Testis (tissue), 3 donors: ENCODE measurements around the gene ANKRD44. TPM values are rescaled to one million over a fixed set of nuclear protein-coding genes. Genes with fewer than 3 reads are reported as not detected.
A peak's percentile ranks its signal among the peaks of the same experiment; 100 is the strongest.

ENCODE experiments used
- DNase-seq: peaks from one replicate; pipeline ENCODE4 v3.0.0-alpha.2; 2019
- H3K27ac ChIP-seq, 2 donors: fragments of 200-600 bp; sonication (generic); one replicate each; pipeline ENCODE4 v1.5.1; 2019
- H3K27me3 ChIP-seq: fragments of 200-600 bp; sonication (generic); one replicate; pipeline ENCODE4 v1.5.1; 2019
- H3K36me3 ChIP-seq: fragments of 200-600 bp; sonication (generic); one replicate; pipeline ENCODE4 v1.5.1; 2017; ENCODE audit warnings: low read depth; ENCODE audit errors: missing control alignments
- H3K4me1 ChIP-seq: fragments of 200-600 bp; sonication (generic); one replicate; pipeline ENCODE4 v1.5.1; 2019
- H3K4me3 ChIP-seq, 2 donors: fragments of 200-600 bp; sonication (generic); one replicate each; pipeline ENCODE4 v1.5.1; 2017 to 2019
- H3K9me3 ChIP-seq: fragments of 200-600 bp; sonication (generic); one replicate; pipeline ENCODE4 v1.5.1; 2017
- CTCF ChIP-seq, 3 experiments: fragments of 450-650 bp in 2 of 3; fragments of 200-600 bp in 1 of 3; sonication (generic) in 1 of 3; IDR thresholded peaks; one replicate each; pipeline ENCODE4 v1.5.1; 2016 to 2019; ENCODE audit warnings: antibody characterized with exemption in 3 of 3, mild to moderate bottlenecking in 2 of 3, moderate library complexity in 1 of 3
- POLR2A ChIP-seq: fragments of 450-650 bp; IDR thresholded peaks from one replicate; pipeline ENCODE4 v1.6.1; 2017; ENCODE audit warnings: antibody characterized with exemption, mild to moderate bottlenecking, moderate library complexity
- WGBS, 2 donors: methylation state at CpG; one replicate each; pipeline ENCODE4 v1.1.5; 2018; 5-methylcytosine and 5-hydroxymethylcytosine counted together
- intact Hi-C: fragments of 100-400 bp; cut with DNase I; formaldehyde crosslinking; loops from one replicate; pipeline ENCODE4 v1.15.1; 2023; ENCODE audit warnings: low total_unique reads
- polyA plus RNA-seq: library from polyadenylated mRNA; stranded (reverse); fragments of 350-450 nt; fragmentation: Illumina TruSeq; extraction: RNeasy Lipid Tissue Mini Kit (QIAGEN cat#74804); gene quantifications from one replicate; pipeline ENCODE4 v1.2.3, GENCODE V29; 2014; ENCODE audit warnings: low read depth, low replicate concordance; ENCODE audit not compliant: insufficient read depth
- total RNA-seq, 2 donors: library from RNA; depleted of rRNA; stranded (reverse); fragments of >200 nt; gene quantifications; one replicate each; pipeline ENCODE4 v1.2.3, GENCODE V29; 2016

ANKRD44 gene
- total and polyA plus RNA-seq, 3 donors from 2014 or later = 11.2 to 14.5 (median 11.5) TPM

- H3K4me1 ChIP-seq = no peaks in the 10 kb centered on the region
- WGBS, 2 donors = 83 to 88% methylated on average over 6 of the region's 6 CpGs
- no peak overlapping the region for H3K27ac ChIP-seq
- H3K27me3 ChIP-seq = no peaks in the 10 kb centered on the region
- no peaks in the 10 kb centered on the region for H3K36me3 ChIP-seq
- DNase-seq = no peak
- no peak for TF ChIP-seq POLR2A
- TF ChIP-seq CTCF (IDR thresholded peaks at IDR 0.05) = no peak
- no peak overlapping the region for H3K4me3 ChIP-seq
- intact Hi-C loops = no loop called here
- no peaks in the 10 kb centered on the region for H3K9me3 ChIP-seq
Measured at GRCh38 chr2:197121756-197122385, 188.7 kb downstream of the ANKRD44 start.

GRCh38 chr2:197121255-197121654 is 189.3 kb downstream of the ANKRD44 start:
- TF ChIP-seq POLR2A (no peak), CTCF (IDR thresholded peaks at IDR 0.05) (no peak)
- no peak overlapping the region for H3K27ac ChIP-seq
- intact Hi-C loops = no loop called here
- no peaks in the 10 kb centered on the region for H3K9me3 ChIP-seq
- H3K27me3 ChIP-seq = no peaks in the 10 kb centered on the region
- no peak overlapping the region for H3K4me3 ChIP-seq
- H3K4me1 ChIP-seq = no peaks in the 10 kb centered on the region
- no peak for DNase-seq
- H3K36me3 ChIP-seq = no peaks in the 10 kb centered on the region
- 91 to 97% methylated on average over 8 of the region's 8 CpGs for WGBS, 2 donors

- no peaks in the 10 kb centered on the region for H3K27me3 ChIP-seq
- H3K27ac ChIP-seq = no peak overlapping the region
- no peak overlapping the region for H3K4me3 ChIP-seq
- H3K9me3 ChIP-seq = no peaks in the 10 kb centered on the region
- intact Hi-C loops = no loop called here
- H3K36me3 ChIP-seq = no peaks in the 10 kb centered on the region
- no peaks in the 10 kb centered on the region for H3K4me1 ChIP-seq
- 75 to 87% methylated on average over 10 of the region's 10 CpGs for WGBS, 2 donors
- TF ChIP-seq CTCF (IDR thresholded peaks at IDR 0.05) (no peak), POLR2A (no peak)
- no peak for DNase-seq
Measured at GRCh38 chr2:197116306-197116879, 194.2 kb downstream of the ANKRD44 start.

GRCh38 chr2:197115325-197115724 is 195.3 kb downstream of the ANKRD44 start:
- TF ChIP-seq POLR2A (no peak), CTCF (IDR thresholded peaks at IDR 0.05) (no peak)
- DNase-seq = no peak
- no peaks in the 10 kb centered on the region for H3K4me1 ChIP-seq
- no peaks in the 10 kb centered on the region for H3K36me3 ChIP-seq
- H3K27me3 ChIP-seq = no peaks in the 10 kb centered on the region
- no peaks in the 10 kb centered on the region for H3K9me3 ChIP-seq
- intact Hi-C loops = no loop called here
- no peak overlapping the region for H3K27ac ChIP-seq
- H3K4me3 ChIP-seq = no peak overlapping the region

- TF ChIP-seq POLR2A (no peak), CTCF (IDR thresholded peaks at IDR 0.05) (peak in 2 of 3 experiments; percentile 28 to 47)
- H3K27me3 ChIP-seq = no peaks in the 10 kb centered on the region
- no peak overlapping the region for H3K27ac ChIP-seq
- H3K4me1 ChIP-seq = peaks cover 4% of the 10 kb centered on the region
- 20 to 22% methylated on average over 1 of the region's 1 CpG for WGBS, 2 donors
- intact Hi-C loops = no loop called here
- no peaks in the 10 kb centered on the region for H3K36me3 ChIP-seq
- H3K4me3 ChIP-seq = no peak overlapping the region
- no peaks in the 10 kb centered on the region for H3K9me3 ChIP-seq
- no peak for DNase-seq
Measured at GRCh38 chr2:197113275-197113711, 197.3 kb downstream of the ANKRD44 start.
